GM18858 (cell line): Measurements from ENCODE around the gene RERE.

Source experiments
- ATAC-seq: cut with Tn5 transposase; IDR thresholded peaks from one replicate; pipeline ENCODE4 v1.9.1; 2021; ENCODE audit not compliant: unreplicated experiment

The RERE gene

GRCh38 chr1:8418301-8418700 lies 399.1 kb downstream of the RERE start:
- ATAC-seq: no peak

GRCh38 chr1:8417625-8418024 lies 399.8 kb downstream of the RERE start:
- no peak for ATAC-seq

GRCh38 chr1:8416881-8417280 lies 400.6 kb downstream of the RERE start:
- no peak for ATAC-seq

- ATAC-seq: no peak
These were observed 401.7 kb downstream of the RERE start for GRCh38 chr1:8415526-8416278.

- no peak for ATAC-seq
These were observed 405.1 kb downstream of the RERE start for GRCh38 chr1:8412183-8412831.

- no peak for ATAC-seq
These were observed 405.6 kb downstream of the RERE start for GRCh38 chr1:8411803-8412182.

GRCh38 chr1:8410791-8411190 lies 406.6 kb downstream of the RERE start:
- no peak for ATAC-seq

GRCh38 chr1:8409606-8410005 lies 407.8 kb downstream of the RERE start:
- no peak for ATAC-seq

- no peak for ATAC-seq
These were observed 408.3 kb downstream of the RERE start for GRCh38 chr1:8409106-8409505.

GRCh38 chr1:8408151-8408839 lies 409.1 kb downstream of the RERE start:
- ATAC-seq: no peak

GRCh38 chr1:8407652-8408051 lies 409.8 kb downstream of the RERE start:
- ATAC-seq: no peak

GRCh38 chr1:8406960-8407359 lies 410.5 kb downstream of the RERE start:
- no peak for ATAC-seq

GRCh38 chr1:8406011-8406410 lies 411.4 kb downstream of the RERE start:
- no peak for ATAC-seq

- ATAC-seq: no peak
These were observed 412.7 kb downstream of the RERE start for GRCh38 chr1:8404460-8405370.

- ATAC-seq: no peak
These were observed 415.2 kb downstream of the RERE start for GRCh38 chr1:8402109-8402710.

- ATAC-seq: no peak
These were observed 418.8 kb downstream of the RERE start for GRCh38 chr1:8398677-8399076.

- ATAC-seq: no peak
These were observed 419.4 kb downstream of the RERE start for GRCh38 chr1:8398086-8398485.

GRCh38 chr1:8397511-8397910 lies 419.9 kb downstream of the RERE start:
- ATAC-seq: peak; percentile 49

GRCh38 chr1:8396786-8397406 lies 420.5 kb downstream of the RERE start:
- no peak for ATAC-seq

GRCh38 chr1:8396083-8396785 lies 421.2 kb downstream of the RERE start:
- ATAC-seq: no peak
